Activated CD4-positive, alpha-beta T cell treated with anti-CD3 and anti-CD28 coated beads for 1 hour (primary cell): ENCODE results near the gene SEC24C.
"Not testable (repeated sequence)": the region's sequence is repeated elsewhere in the genome, so short reads cannot be mapped to it uniquely, and the experiment has no call there.

ENCODE experiments used
- DNase-seq: peaks from one replicate; pipeline ENCODE4 v3.0.0-alpha.2; 2020

SEC24C gene

DNA sequence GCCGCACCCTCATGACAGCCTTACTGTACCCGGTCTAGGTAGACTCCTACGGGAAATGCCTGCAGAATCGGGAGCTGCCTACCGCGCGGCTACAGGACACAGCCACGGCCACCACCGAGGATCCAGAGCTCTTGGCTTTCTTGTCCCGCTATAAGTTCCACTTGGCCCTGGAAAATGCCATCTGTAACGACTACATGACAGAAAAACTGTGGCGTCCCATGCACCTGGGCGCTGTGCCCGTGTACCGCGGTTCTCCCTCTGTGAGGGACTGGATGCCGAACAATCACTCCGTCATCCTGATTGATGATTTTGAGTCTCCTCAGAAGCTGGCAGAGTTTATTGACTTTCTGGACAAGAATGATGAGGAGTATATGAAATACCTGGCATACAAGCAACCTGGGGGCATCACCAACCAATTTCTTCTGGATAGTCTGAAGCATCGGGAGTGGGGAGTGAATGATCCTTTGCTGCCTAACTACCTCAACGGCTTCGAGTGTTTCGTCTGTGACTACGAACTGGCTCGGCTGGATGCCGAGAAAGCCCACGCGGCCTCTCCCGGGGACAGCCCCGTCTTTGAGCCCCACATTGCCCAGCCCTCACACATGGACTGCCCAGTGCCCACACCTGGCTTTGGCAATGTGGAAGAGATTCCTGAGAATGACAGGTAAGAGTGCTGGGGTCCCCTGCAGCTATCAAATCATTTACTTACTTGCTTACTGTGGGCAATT is 29.1 kb downstream of the SEC24C start:
- DNase-seq: no peak

DNA sequence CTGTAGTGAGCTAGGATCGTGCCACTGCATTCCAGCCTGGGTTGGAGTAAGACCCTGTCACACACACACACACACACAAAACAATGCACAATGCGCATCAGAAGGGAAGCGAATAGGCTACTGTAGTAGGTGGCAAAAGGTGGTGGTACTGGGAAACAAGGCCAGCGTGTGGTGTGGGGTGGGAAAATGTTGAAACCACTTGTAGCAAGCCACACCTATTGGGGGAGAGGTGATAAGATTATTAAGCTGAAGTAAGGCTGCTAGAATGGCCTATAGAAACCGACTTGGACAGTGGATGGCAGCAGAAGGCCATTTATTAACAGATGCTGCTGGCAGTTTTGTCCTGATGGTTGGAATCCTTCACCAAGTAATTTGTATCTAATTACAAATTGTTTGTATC is 30.5 kb downstream of the SEC24C start:
- no peak for DNase-seq

DNA sequence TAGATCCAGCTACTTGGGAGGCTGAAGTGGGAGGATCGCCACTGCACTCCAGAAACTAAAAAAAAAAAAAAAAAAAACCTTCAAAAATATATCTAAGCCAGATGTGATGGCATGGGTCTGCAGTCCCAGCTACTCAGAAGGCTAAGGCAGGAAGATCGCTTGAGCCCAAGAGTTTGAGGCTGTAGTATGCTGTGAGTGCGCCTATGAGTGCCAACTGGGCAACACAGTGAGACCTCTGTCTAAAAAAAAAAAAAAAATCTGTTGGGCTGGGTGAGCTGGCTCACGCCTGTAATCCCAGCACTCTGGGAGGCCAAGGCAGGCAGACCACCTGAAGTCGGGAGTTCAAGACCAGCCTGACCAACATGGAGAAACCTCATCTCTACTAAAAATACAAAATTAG is 34.8 kb downstream of the SEC24C start:
- no peak for DNase-seq

DNA sequence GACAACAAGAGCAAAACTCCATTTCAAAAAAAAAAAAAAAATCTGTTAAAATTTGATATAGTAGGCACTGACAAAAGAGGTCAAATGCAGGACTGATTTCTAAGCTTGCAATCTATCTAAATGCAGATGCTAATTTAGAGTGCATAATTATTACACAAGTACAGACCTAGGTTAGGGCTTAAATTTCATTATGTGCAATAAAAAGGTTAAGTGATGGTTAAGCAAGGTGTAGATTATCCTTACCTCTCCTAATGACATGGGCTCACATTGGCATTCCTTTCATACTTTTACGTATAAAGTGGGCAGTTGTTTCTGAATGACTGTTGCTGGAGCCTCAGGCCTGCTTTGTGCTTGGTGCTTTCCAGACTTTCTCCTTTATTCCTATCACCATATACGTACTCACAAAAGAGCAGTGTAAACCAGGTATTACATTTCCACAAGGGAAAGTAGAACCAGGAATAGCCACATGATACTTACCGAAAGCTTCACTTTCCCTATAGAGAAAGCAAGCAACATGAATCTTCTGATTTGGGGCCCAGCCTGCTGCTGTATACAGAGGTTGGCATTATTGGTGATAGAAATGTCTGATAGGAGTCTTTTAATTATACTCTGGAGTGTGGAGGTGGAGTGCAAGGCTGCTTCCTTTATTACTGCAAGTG is 35.5 kb downstream of the SEC24C start:
- DNase-seq: no peak

DNA sequence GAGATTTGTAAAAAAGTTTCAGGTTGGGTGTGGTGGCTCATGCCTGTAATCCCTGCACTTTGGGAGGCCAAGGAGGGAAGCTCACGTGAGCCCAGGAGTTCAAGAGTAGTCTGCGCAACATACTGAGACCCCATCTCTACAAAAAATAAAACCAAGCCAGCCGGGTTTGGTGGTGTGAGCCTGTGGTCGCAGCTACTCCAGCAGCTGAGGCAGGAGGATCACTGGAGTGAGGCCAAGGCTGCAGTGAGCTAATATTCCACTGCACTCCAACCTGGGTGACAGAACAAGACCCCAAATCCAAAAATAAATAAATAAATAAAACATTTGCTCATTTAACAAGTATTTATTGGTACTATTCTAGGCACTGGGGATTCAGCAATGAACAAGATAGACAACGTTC is 36.1 kb downstream of the SEC24C start:
- no peak for DNase-seq

DNA sequence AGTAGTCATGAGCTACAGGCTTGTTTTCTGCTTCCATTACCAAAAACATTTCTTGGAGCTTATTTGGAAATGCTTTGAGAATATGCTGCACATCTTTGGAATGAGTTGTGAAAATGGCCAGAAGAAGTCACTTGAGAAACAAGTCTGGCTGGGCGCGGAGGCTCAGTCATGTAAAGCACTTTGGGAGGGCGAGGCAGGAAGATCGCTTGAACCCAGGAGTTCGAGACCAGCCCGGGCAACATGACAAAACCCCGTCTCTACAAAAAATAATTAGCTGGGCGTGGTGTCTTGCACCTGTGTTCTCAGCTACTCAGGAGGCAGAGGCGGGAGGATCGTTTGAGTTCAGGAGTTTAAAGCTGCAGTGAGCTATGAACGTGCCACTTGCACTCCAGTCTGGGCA is 36.8 kb downstream of the SEC24C start:
- DNase-seq: no peak

DNA sequence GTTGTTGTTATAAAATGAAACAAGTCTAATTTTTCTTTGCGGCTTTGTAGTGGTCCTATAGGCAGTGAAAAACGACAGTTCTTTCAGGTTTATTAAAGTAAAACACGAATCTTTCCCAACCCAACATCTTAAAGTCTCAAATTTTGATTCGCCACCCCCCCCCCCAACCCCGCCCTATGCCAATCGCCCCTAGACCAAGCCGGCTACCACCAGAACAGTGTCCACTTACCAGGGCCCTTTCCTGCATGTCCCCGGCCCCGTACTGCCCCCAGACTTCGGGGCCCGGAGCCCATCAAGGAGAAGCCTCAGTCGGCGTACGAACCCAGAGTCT is 37.3 kb downstream of the SEC24C start:
- no peak for DNase-seq

DNA sequence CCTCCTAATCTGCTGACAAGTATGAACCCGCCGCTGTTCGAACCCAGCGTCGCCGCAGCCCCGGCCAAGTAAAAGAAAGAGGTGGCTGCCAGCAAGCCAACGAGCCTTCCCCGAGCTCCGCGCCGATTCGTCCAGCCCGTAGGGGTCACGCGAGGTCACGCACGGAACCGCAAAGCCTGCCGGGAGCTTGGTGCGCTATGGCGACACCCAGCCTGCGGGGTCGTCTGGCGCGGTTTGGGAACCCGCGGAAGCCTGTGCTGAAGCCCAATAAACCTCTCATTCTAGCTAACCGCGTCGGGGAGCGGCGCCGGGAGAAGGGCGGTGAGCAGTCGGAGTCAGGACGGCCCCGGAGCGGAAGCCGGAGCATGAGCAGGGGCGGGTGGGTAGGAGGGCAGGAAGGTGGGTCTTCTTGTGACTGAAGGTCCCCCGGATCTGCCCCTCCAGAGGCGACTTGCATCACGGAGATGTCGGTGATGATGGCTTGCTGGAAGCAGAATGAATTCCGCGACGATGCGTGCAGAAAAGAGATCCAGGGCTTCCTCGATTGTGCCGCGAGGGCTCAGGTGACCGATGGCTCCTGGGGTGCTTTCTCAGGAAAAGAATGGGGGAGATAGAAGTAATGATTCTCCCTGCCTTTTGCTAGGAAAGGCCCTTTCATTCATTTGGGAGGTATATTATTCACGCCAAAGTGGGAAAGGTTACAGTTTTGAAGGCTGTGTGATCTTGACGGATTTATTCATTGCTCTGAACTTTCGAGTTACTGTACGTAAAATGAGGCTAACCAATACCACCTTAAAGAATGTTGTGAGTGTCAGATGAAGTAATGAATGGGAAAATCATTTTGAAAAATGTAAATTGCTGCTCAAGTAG is 37.9 kb downstream of the SEC24C start, which contains the start of gene CHCHD1:
CHCHD1 (plus strand) TSS at position 170 of the 870 bp plus-strand sequence; CDS start at position 198, 28 bp downstream.
- DNase-seq: peak; percentile 84

DNA sequence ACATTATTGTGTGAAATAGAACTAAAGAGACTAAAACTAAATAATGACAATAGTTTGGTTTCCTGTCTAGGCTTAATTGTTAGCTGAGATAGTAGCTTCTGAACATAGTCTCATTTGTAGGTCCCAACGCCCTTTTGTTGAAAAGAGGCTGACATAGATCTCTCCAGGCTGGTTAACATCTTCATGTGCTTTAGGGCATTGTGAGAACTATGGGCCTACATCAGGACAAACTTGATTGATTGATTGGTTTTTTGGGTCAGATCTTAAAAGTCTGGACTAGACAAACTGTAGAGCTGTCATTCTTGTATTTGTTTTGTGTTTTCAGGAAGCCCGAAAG is 38.5 kb downstream of the SEC24C start:
- DNase-seq: no peak

DNA sequence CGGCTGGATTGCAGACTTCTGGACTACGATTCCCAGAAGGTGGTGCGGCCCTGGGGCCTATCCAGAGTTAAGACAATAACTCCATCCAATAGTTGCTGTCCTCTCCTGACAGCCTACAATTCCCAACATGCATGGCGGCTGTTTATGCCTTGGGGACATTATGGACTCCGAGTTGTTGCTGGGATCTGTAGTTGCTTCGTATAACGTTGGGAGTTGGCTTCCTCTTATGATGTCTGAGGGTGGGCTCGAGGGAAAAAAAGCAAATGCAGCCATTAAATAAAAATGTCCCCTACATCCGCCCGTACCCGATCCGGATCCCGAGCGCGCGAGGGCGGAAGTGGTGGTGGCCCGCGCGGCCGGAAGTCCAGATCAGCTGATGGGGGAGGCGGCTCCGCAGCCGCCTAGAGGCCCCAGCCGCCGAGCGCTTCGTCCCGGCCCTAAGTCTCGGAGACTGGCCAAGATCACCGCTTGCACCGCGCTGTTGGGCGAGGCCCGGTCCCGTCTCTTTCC is 41.1 kb downstream of the SEC24C start, which contains the start of gene ZSWIM8:
ZSWIM8 (plus strand) TSS at position 396 of the 510 bp plus-strand sequence. CDS start 273 bp downstream, outside the sequence.
- DNase-seq: peak; percentile 73

DNA sequence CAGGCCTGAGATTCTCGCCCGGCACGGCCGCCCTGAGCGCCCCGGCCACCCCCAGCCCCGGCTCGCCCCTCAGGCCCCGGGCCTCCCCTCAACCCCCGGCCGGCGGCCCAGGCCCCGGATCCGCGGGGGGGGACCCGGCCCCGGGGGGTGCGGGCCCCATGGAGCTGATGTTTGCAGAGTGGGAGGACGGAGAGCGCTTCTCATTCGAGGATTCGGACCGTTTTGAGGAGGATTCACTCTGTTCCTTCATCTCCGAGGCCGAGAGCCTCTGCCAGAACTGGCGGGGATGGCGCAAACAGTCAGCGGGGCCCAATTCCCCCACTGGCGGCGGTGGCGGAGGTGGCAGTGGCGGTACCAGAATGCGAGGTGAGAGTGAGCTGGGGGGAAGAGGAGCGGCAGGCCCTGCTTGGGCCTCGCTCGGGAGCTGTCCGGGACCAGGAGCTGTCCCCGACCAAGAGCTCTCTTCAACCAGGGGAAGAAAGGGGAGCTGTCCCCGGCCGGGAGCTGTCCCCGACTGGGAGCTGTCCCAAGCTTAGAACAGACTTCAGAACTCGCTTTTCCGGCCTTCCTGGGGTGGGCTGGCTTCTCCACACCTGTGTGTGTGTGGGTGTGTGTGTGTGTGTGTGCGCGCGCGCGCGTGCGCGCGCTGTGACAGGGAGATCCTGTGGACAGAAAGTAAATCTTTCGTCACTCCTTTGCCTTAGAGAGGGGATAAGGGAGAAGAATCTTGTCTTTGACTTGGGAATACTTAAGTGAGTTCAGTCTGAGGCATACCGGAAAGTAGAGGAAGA is 41.7 kb downstream of the SEC24C start:
- DNase-seq: no peak

DNA sequence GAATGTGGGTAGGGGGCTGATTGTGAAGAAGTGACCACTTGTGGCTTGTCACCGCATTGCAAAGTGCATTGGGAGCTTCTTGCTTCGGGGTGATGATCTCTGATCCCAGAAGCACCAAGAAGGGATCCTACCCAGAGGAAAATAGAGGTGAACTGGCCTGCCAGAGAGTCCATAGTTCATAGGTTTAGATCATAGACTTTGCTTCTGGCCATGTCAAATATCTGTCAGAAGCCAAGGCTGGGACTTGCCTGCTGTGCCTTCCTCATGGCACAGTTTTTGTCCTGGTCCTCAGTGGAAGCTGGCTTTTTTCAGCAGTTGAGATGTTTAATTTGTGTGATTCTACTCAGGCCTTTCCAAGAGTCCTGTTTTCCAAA is 42.3 kb downstream of the SEC24C start:
- no peak for DNase-seq

DNA sequence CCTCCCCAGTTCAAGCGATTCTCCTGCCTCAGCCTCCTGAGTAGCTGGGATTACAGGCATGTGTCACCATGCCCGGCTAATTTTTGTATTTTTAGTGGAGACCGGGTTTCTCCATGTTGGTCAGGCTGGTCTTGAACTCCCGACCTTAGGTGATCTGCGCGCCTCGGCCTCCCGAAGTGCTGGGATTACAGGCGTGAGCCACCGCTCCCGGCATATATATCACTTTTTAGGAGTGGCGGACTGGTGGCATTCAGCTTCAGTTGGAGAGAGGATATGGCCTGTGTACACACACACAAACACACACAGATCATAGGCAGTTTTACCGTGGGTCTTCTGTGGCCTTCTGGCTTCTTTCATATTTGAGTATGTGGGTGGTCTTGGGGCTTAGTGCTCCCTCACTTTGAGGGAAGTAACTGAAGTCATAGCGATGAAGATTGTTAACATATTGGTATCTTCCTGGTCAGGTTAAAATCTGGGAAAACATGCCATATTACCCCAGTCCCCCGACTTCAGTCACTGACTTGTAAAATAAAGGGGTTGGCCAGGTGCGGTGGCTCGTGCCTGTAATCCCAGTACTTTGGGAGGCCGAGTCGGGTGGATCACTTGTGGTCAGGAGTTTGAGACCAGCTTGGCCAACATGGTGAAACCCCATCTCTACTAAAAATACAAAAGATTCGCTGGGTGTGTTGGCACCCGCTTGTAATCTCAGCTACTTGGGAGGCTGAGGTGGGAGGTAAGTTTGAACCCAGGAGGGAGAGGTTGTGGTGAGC is 43.0 kb downstream of the SEC24C start:
- not testable (repeated sequence) for DNase-seq

DNA sequence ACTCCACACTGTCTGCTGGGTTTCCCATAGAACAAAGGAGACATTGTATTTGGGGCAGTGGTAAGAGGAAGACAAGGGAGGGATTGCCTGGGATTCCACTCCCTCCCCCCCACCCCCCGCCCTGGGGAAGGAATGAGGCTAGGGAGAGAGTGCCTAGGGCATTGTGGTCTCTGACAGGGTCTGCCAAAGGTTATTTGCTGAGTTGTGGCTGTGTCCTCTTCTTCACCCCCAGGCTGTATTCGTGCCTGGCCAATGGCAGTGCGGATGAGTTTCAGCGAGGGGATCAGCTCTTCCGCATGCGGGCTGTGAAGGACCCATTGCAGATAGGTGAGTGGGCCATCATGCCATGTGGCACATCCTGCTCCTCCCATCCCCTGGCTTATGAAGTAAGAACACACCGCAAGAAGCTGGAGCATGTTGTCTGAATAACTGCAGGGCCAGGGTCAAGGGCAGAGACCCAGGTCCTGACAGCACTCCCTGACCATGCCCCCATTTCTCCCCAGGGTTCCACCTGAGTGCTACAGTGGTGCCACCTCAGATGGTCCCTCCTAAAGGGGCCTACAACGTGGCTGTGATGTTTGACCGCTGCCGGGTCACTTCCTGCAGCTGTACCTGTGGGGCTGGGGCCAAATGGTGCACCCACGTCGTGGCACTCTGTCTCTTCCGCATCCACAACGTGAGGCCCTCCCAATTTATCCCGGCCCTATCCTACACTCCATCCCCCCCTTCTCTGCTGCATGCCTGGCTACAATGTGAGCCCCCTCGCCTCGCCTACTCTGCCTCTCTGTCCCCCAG is 44.9 kb downstream of the SEC24C start:
- no peak for DNase-seq

DNA sequence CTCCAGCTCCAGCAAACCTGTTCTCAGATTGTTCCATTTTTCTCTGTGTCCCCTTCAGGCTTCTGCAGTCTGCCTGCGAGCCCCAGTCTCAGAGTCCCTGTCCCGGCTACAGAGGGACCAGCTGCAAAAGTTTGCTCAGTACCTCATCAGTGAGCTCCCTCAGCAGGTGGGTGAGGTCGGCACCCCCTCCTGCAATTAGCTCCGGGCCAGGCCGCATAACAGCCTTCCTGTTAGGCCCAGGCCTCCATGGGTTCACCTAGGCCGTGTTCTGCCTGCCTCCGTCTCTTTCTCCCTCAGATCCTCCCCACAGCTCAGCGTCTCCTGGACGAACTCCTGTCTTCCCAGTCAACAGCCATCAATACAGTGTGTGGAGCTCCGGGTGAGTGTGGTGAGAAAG is 45.5 kb downstream of the SEC24C start:
- DNase-seq: no peak

DNA sequence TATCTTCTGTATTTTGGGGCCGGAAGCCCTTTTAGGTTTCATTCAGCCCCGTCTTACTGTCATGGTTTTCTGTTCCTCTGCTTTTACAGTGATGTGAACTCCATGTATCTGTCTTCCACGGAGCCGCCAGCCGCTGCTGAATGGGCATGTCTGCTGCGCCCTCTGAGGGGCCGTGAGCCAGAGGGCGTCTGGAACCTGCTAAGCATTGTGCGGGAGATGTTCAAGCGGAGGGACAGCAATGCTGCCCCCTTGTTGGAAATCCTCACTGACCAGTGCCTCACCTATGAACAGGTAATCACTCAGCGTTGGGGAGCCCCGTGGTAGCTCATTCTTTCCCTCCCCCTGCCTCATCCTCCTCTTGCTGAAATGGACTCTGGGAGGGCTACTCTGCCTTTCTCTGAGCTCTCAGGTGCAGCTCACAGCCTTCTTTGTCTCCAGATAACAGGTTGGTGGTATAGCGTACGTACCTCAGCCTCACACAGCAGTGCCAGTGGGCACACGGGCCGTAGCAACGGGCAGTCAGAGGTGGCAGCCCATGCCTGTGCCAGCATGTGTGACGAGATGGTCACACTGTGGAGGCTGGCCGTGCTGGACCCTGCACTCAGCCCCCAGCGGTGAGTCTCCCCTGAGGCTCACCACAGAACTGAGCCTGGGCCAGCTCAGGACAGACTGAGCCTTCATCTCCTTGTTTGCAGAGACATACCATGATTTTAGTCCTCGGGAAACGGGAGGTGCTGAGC is 46.9 kb downstream of the SEC24C start:
- no peak for DNase-seq

DNA sequence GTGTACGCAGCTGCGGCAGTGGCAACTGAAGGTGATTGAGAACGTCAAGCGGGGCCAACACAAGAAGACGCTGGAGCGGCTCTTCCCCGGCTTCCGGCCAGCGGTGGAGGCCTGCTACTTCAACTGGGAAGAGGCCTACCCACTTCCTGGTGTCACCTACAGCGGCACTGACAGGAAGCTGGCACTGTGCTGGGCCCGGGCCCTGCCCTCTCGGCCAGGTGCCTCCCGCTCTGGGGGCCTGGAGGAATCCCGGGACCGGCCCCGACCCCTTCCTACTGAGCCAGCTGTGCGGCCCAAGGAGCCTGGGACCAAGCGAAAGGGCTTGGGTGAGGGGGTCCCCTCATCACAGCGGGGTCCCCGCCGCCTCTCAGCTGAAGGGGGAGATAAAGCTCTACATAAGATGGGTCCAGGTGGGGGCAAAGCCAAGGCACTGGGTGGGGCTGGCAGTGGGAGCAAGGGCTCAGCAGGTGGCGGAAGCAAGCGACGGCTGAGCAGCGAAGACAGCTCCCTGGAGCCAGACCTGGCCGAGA is 47.8 kb downstream of the SEC24C start:
- DNase-seq: no peak

DNA sequence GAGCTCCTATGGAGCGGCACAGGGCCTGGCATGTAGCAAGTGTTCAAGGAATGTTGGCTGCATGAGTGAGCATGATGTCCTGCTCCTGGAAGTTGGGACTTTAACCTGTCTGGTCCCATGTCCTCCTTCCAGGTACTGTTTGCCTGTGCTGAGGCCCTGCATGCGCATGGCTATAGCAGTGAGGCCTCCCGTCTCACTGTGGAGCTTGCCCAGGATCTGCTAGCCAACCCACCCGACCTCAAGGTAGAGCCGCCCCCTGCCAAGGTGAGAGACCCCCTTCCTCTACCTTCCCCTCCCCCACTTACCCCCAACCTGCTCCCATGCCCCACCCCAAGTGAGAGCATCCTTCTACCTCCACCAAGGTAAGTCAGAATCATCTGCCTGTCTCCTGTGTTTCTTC is 49.3 kb downstream of the SEC24C start:
- no peak for DNase-seq

DNA sequence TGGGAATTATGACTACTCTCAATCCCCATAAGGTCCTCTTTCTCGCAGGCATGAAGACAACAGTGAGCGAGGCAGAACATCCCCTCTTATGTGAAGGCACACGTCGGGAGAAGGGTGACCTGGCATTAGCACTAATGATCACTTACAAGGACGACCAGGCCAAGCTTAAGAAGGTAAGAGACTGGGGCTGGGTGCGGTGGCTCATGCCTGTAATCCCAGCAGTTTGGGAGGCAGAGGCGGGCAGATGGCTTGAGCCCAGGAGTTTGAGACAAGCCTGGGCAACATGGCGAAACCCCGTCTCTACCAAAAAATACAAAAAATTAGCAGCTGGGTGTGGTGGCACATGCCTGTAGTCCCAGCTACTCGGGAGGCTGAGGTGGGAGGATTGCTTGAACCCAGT is 51.3 kb downstream of the SEC24C start:
- not testable (repeated sequence) for DNase-seq

DNA sequence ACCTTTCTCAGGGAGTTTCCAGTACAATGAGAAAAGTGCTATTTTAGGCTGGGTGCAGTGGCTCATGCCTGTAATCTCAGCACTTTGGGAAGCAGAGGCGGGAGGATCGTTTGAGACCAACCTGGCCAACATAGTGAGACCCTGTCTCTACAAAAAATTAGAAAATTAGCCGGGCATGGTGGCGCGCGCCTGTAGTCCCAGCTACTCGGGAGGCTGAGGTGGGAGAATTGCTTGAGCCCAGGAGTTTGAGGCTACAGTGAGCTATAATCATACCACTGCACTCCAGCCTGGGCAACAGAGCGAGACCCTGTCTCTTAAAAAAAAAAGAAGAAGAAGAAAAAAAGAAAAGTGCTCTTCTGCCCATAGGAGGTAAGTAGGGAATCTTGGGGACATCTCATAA is 51.9 kb downstream of the SEC24C start:
- DNase-seq: not testable (repeated sequence)
